CMK (cell line): Measurements from ENCODE around the gene VPS4A.

Experiments used
- DNase-seq: peaks from one replicate; pipeline ENCODE4 v3.0.0-alpha.2; 2010; ENCODE audit warnings: low read depth

The VPS4A gene

GRCh38 chr16:69366431-69366830 is 55.3 kb downstream of the VPS4A start:
- no peak for DNase-seq

GRCh38 chr16:69367980-69368379 is 56.8 kb downstream of the VPS4A start:
- peak; percentile 91 for DNase-seq

GRCh38 chr16:69368866-69369265 is 57.7 kb downstream of the VPS4A start:
- DNase-seq = no peak

GRCh38 chr16:69371564-69371963 is 60.4 kb downstream of the VPS4A start:
- no peak for DNase-seq

GRCh38 chr16:69373019-69373418 is 61.9 kb downstream of the VPS4A start:
- DNase-seq = no peak
